Measurements from ENCODE around the gene TP53BP1.

GRCh38 chr15:43529587-43530345, 36.8 kb upstream of the TP53BP1 start:
- TF ChIP-seq TAF1 (IDR thresholded peaks at IDR 0.05; ENCODE audit: borderline replicate concordance, low read depth, low read length) (no peak), POLR2A (IDR thresholded peaks at IDR 0.05; ENCODE audit: low read depth, low read length) (no peak)
